ENCODE measurements around the gene ZNF555. TPM values are rescaled to one million over a fixed set of nuclear protein-coding genes. Genes with fewer than 3 reads are reported as not detected.
A peak's percentile ranks its signal among the peaks of the same experiment; 100 is the strongest.
"Not testable (repeated sequence)": the region's sequence is repeated elsewhere in the genome, so short reads cannot be mapped to it uniquely, and the experiment has no call there.

Gene ZNF555
- total and polyA plus RNA-seq, 10 donors: 1.4 to 10.8 (median 7.2) TPM

- no peak for DNase-seq
- Histone ChIP-seq H3K4me3 (no peak overlapping the region), H3K9me3 (peaks cover 0 to 12% (median 7%) of the 10 kb centered on the region in 8 donors), H3K36me3 (no peaks in the 10 kb centered on the region), H3K27ac (no peak overlapping the region), H3K4me1 (peaks cover 0 to 17% (median 3%) of the 10 kb centered on the region in 6 donors), H3K27me3 (replicated peaks in 1 of 7) (no peaks in the 10 kb centered on the region)
- 86 to 95% (median 90%) methylated on average over 14 of the region's 14 CpGs for WGBS, 5 donors
- TF ChIP-seq POLR2AphosphoS5 (IDR thresholded peaks at IDR 0.05): no peak
- TF ChIP-seq, protein P1, sequence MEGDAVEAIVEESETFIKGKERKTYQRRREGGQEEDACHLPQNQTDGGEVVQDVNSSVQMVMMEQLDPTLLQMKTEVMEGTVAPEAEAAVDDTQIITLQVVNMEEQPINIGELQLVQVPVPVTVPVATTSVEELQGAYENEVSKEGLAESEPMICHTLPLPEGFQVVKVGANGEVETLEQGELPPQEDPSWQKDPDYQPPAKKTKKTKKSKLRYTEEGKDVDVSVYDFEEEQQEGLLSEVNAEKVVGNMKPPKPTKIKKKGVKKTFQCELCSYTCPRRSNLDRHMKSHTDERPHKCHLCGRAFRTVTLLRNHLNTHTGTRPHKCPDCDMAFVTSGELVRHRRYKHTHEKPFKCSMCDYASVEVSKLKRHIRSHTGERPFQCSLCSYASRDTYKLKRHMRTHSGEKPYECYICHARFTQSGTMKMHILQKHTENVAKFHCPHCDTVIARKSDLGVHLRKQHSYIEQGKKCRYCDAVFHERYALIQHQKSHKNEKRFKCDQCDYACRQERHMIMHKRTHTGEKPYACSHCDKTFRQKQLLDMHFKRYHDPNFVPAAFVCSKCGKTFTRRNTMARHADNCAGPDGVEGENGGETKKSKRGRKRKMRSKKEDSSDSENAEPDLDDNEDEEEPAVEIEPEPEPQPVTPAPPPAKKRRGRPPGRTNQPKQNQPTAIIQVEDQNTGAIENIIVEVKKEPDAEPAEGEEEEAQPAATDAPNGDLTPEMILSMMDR (IDR thresholded peaks at IDR 0.05 in 8 of 11, conservative IDR thresholded peaks at IDR 0.05 in 3 of 11): no peak
- no peak for TF ChIP-seq POLR2A (IDR thresholded peaks at IDR 0.05)
- intact Hi-C loops (cut with DNase I; ENCODE audit: low total_unique reads): no loop called here
Measured at GRCh38 chr19:2883686-2884439, 42.6 kb downstream of the ZNF555 start.

GRCh38 chr19:2885736-2886135 is 44.5 kb downstream of the ZNF555 start:
- Histone ChIP-seq H3K9me3 (no peaks in the 10 kb centered on the region), H3K36me3 (no peaks in the 10 kb centered on the region), H3K27me3 (replicated peaks in 1 of 7) (no peaks in the 10 kb centered on the region), H3K4me1 (peaks cover 0 to 20% (median 3%) of the 10 kb centered on the region in 6 donors), H3K27ac (no peak overlapping the region), H3K4me3 (no peak overlapping the region)
- intact Hi-C loops (cut with DNase I; ENCODE audit: low total_unique reads): no loop called here
- DNase-seq: no peak
- WGBS, 5 donors: 84 to 91% (median 87%) methylated on average over 17 of the region's 17 CpGs
- TF ChIP-seq POLR2A (IDR thresholded peaks at IDR 0.05): no peak
- TF ChIP-seq, protein P1 (IDR thresholded peaks at IDR 0.05 in 8 of 11, conservative IDR thresholded peaks at IDR 0.05 in 3 of 11): no peak
- no peak for TF ChIP-seq POLR2AphosphoS5 (IDR thresholded peaks at IDR 0.05)

DNA sequence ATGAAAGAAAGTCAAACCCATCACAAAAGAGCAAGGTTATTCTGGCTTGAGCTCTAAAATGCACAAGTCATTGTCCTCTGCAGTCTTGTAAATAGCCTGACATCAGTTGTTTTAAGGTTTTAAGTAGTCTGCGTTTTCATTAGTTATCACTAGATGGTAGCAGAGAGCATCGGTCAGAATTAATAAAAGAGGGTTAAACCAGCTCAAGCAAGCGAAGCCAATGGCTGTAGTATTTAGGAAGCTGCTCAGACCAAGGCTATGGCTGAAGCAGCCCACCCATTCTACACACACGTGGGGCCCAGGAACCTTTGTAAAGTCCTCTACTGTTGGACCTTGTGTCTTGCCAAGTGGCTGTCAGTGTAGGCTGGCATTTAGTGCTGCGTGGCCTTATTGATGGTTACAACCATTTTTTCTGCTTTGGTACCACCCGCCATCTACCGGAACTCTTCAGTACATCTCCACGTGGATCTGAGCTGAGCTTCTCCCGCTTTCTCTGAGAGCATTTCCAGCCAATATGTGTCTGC is 46.2 kb downstream of the ZNF555 start:
- 28 to 36% (median 33%) methylated on average over 9 of the region's 9 CpGs for WGBS, 5 donors
- H3K36me3 ChIP-seq: no peaks in the 10 kb centered on the region
- intact Hi-C loops (cut with DNase I; ENCODE audit: low total_unique reads): no loop called here
- H3K27ac ChIP-seq: no peak overlapping the region
- no peak overlapping the region for H3K4me3 ChIP-seq
- H3K9me3 ChIP-seq: no peaks in the 10 kb centered on the region
- TF ChIP-seq POLR2AphosphoS5 (IDR thresholded peaks at IDR 0.05) (no peak), POLR2A (IDR thresholded peaks at IDR 0.05) (no peak)
- TF ChIP-seq, protein P1 (IDR thresholded peaks at IDR 0.05 in 8 of 11, conservative IDR thresholded peaks at IDR 0.05 in 3 of 11): peak in 9 of 11 experiments; percentile 7 to 71 (median 53)
- H3K4me1 ChIP-seq: peaks cover 0 to 20% (median 3%) of the 10 kb centered on the region in 6 donors
- H3K27me3 ChIP-seq (replicated peaks in 1 of 7): no peaks in the 10 kb centered on the region
- DNase-seq: no peak

- WGBS, 5 donors: 39 to 56% (median 54%) methylated on average over 35 to 37 of the region's 37 CpGs
- H3K4me3 ChIP-seq: peak overlapping the region in 5 of 8 donors; percentile 4 to 55 (median 34)
- peak; percentile 91 for DNase-seq
- peak overlapping the region in 6 of 8 donors; percentile 23 to 75 (median 54) for H3K27ac ChIP-seq
- H3K4me1 ChIP-seq: peaks cover 0 to 20% (median 3%) of the 10 kb centered on the region in 6 donors
- no peaks in the 10 kb centered on the region for H3K9me3 ChIP-seq
- no peaks in the 10 kb centered on the region for H3K27me3 ChIP-seq (replicated peaks in 1 of 7)
- no peaks in the 10 kb centered on the region for H3K36me3 ChIP-seq
- intact Hi-C loops (cut with DNase I; ENCODE audit: low total_unique reads): no loop called here
- no peak for TF ChIP-seq POLR2A (IDR thresholded peaks at IDR 0.05)
- TF ChIP-seq, protein P1 (IDR thresholded peaks at IDR 0.05 in 8 of 11, conservative IDR thresholded peaks at IDR 0.05 in 3 of 11): no peak
- TF ChIP-seq POLR2AphosphoS5 (IDR thresholded peaks at IDR 0.05): peak; percentile 8 to 73 (median 73)
Measured at GRCh38 chr19:2888731-2889224, 47.5 kb downstream of the ZNF555 start.

DNA sequence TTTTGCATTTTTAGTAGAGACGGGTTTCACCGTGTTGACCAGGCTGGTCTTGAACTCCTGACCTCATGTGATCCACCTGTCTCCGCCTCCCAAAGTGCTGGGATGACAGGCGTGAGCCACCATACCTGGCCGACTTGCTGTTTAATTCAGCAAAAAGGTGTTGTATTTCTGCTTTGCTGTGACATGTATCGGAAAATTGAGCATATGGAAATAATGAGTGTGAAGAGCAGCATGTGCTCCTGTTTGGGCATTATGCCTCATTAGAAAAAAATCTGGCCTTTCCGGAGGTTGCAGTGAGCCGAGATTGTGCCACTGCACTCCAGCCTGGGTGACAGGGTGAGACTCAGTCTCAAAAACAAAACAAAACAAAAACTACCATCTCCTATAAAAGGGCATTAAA is 49.3 kb downstream of the ZNF555 start:
- H3K27ac ChIP-seq; H3K27me3 ChIP-seq (replicated peaks in 1 of 7); H3K36me3 ChIP-seq; H3K9me3 ChIP-seq; intact Hi-C loops (cut with DNase I; ENCODE audit: low total_unique reads); DNase-seq; H3K4me3 ChIP-seq: not testable (repeated sequence)
- peaks cover 0 to 20% (median 3%) of the 10 kb centered on the region in 6 donors for H3K4me1 ChIP-seq
- WGBS, 5 donors: 80 to 89% (median 86%) methylated on average over 8 of the region's 8 CpGs
